Stimulated activated memory B cell treated with anti-CD40 and anti-IgM and Interleukin-4, amounts not matched to agents 10 μg/mL and 1 μg/mL and 100 μg/mL, for 72 hours (primary cell): ENCODE results near the gene BCL7B.
"Not testable (repeated sequence)": the region's sequence is repeated elsewhere in the genome, so short reads cannot be mapped to it uniquely, and the experiment has no call there.

Experiments
- ATAC-seq: fragments of 150-1000 bp; cut with Tn5 transposase; 2 replicates; pipeline ENCODE4 v1.10.0; 2021
- H3K27ac Mint-ChIP-seq: one replicate; pipeline ENCODE4 v1.8.0; 2022; ENCODE audit warnings: mild to moderate bottlenecking, mixed read lengths
- H3K27me3 Mint-ChIP-seq: one replicate; pipeline ENCODE4 v1.8.0; 2022; ENCODE audit warnings: mixed read lengths
- H3K36me3 Mint-ChIP-seq: one replicate; pipeline ENCODE4 v1.8.0; 2022; ENCODE audit warnings: mixed read lengths
- H3K4me1 Mint-ChIP-seq: one replicate; pipeline ENCODE4 v1.8.0; 2022; ENCODE audit warnings: mixed read lengths
- H3K4me3 Mint-ChIP-seq: one replicate; pipeline ENCODE4 v1.8.0; 2022; ENCODE audit warnings: mild to moderate bottlenecking, moderate library complexity, mixed read lengths
- H3K9me3 Mint-ChIP-seq: one replicate; pipeline ENCODE4 v1.8.0; 2022; ENCODE audit warnings: mixed read lengths

BCL7B gene

GRCh38 chr7:73557108-73557396, 438 bp downstream of the BCL7B start:
- Mint-ChIP-seq H3K27me3 (no peaks in the 10 kb centered on the region), H3K9me3 (no peaks in the 10 kb centered on the region), H3K4me1 (peaks cover 46% of the 10 kb centered on the region), H3K4me3 (peak overlapping the region; percentile 93), H3K36me3 (peaks cover 14% of the 10 kb centered on the region), H3K27ac (peak overlapping the region; percentile 96)
- ATAC-seq = peak; percentile 96

GRCh38 chr7:73556208-73557107, 1.0 kb downstream of the BCL7B start:
- no peak for ATAC-seq
- Mint-ChIP-seq H3K4me3 (peak overlapping the region; percentile 93), H3K27me3 (no peaks in the 10 kb centered on the region), H3K27ac (peak overlapping the region; percentile 96), H3K9me3 (no peaks in the 10 kb centered on the region), H3K4me1 (peaks cover 46% of the 10 kb centered on the region), H3K36me3 (peaks cover 17% of the 10 kb centered on the region)

GRCh38 chr7:73555411-73555982, 2.0 kb downstream of the BCL7B start:
- Mint-ChIP-seq H3K27ac (peak overlapping the region; percentile 96), H3K4me3 (peak overlapping the region; percentile 93), H3K36me3 (peaks cover 17% of the 10 kb centered on the region), H3K4me1 (peaks cover 42% of the 10 kb centered on the region), H3K9me3 (no peaks in the 10 kb centered on the region), H3K27me3 (no peaks in the 10 kb centered on the region)
- ATAC-seq = no peak

DNA sequence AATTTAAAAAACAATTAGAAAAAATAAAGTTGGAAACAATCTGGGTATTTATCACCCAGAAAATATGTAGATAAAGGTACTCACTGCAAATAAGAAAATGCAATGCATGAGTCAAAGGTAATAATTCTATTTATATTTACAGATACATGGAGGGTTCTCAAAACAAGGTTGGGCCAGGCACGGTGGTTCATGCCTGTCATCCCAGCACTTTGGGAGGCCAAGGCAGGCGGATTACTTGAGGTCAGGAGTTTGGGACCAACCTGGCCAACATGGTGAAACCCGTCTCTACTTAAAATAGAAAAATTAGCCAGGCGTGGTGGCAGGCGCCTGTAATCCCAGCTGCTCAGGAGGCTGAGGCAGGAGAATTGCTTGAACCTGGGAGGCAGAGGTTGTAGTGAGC, 7.4 kb downstream of the BCL7B start:
- H3K4me3 Mint-ChIP-seq, H3K27me3 Mint-ChIP-seq, H3K9me3 Mint-ChIP-seq, ATAC-seq: not testable (repeated sequence)
- Mint-ChIP-seq H3K4me1 (peaks cover 23% of the 10 kb centered on the region), H3K36me3 (peaks cover 52% of the 10 kb centered on the region), H3K27ac (peak overlapping the region; percentile 69)

DNA sequence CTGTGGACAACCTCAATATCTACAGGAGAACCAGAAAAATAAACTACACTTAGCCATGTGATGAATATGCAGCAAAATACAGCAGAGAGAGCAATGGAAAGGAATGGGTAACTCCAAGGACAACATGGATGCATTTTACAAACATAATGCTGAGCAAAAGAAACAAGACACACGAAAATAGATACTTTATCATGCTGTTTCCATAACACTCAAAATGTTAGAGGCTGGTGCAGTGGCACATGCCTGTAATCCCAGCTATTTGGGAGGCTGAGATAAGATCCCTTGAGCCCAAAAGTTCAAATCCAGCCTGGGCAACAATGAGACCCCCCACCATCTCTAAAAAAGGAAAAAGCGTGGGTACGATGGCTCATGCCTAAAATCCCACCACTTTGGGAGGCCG, 8.3 kb downstream of the BCL7B start:
- Mint-ChIP-seq H3K36me3 (peaks cover 52% of the 10 kb centered on the region), H3K27ac (peak overlapping the region; percentile 69), H3K4me3 (no peak overlapping the region), H3K27me3 (no peaks in the 10 kb centered on the region), H3K4me1 (peaks cover 14% of the 10 kb centered on the region), H3K9me3 (no peaks in the 10 kb centered on the region)
- no peak for ATAC-seq

GRCh38 chr7:73547841-73548240, 9.6 kb downstream of the BCL7B start:
- ATAC-seq = no peak
- Mint-ChIP-seq H3K36me3 (peaks cover 51% of the 10 kb centered on the region), H3K9me3 (no peaks in the 10 kb centered on the region), H3K27ac (no peak overlapping the region), H3K27me3 (no peaks in the 10 kb centered on the region), H3K4me3 (no peak overlapping the region), H3K4me1 (peaks cover 10% of the 10 kb centered on the region)

- Mint-ChIP-seq H3K4me3 (no peak overlapping the region), H3K27ac (no peak overlapping the region), H3K9me3 (no peaks in the 10 kb centered on the region), H3K36me3 (peaks cover 59% of the 10 kb centered on the region), H3K27me3 (no peaks in the 10 kb centered on the region), H3K4me1 (peaks cover 8% of the 10 kb centered on the region)
- ATAC-seq = no peak
Measured at GRCh38 chr7:73544678-73545077, 12.8 kb downstream of the BCL7B start.

DNA sequence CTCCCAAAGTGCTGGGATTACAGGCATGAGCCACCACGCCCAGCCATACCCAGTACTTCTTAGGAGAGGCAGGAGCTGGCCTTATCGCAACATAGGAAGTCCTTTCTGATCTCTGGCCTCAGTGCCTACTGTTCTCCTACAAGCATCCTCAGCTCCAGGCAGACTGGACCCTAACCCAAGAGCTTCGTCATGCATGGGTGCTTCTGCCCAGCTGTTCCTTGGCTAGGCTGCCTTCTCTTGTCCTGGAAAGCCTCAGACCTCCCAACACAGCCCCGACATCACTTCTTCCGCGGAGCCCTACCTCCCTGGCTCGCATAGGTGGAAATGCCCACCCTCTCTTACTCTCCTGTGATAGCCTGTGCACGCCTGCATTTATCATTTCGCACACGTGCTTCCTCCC, 15.8 kb downstream of the BCL7B start:
- H3K27ac Mint-ChIP-seq = no peak overlapping the region
- ATAC-seq = no peak
- H3K9me3 Mint-ChIP-seq = no peaks in the 10 kb centered on the region
- H3K27me3 Mint-ChIP-seq = no peaks in the 10 kb centered on the region
- peaks cover 65% of the 10 kb centered on the region for H3K36me3 Mint-ChIP-seq
- no peak overlapping the region for H3K4me3 Mint-ChIP-seq
- peaks cover 5% of the 10 kb centered on the region for H3K4me1 Mint-ChIP-seq

DNA sequence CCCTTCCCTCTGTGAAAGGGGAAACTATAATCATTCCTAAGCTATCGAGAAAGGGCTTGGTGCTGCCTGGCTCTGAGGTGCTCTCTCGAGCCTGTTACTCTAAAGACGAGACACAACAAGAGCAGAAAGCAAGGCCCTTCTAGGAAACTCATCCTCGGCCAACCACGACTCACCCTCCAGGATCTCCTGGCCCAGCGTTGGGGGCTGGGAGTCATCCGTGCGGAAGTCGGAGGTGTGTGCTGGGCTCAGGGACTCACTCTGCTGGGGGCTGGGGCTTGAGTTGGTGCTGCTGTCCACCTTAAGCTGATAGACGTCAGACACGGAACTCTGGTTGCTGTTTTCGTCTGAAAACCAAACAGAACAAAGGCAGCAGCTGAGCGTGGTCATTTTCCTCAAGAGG, 17.8 kb downstream of the BCL7B start:
- H3K4me1 Mint-ChIP-seq = no peaks in the 10 kb centered on the region
- peaks cover 59% of the 10 kb centered on the region for H3K36me3 Mint-ChIP-seq

DNA sequence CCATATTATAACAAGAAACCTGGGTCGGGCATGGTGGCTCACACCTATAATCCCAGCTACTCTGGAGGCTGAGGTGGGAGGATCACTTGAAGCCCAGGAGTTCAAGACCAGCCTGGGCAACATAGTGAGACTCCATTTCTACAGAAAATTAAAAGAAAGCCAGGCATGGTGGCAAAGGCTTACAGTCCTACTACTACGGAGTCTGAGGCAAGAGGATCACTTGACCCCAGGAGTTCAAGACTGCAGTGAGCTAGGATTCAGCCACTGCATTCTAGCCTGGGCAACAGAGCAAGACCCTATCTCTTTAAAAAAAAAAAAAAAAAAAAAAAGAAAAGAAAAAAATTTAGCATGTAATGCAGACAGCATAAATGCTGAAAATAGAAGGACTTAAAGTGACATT, 19.0 kb downstream of the BCL7B start:
- peaks cover 57% of the 10 kb centered on the region for H3K36me3 Mint-ChIP-seq
- not testable (repeated sequence) for H3K27ac Mint-ChIP-seq, ATAC-seq, H3K9me3 Mint-ChIP-seq, H3K27me3 Mint-ChIP-seq, H3K4me3 Mint-ChIP-seq, H3K4me1 Mint-ChIP-seq

More for the DNA sequence above, 17.8 kb downstream of the BCL7B start:
- no peak for ATAC-seq
- Mint-ChIP-seq H3K4me3 (no peak overlapping the region), H3K27me3 (no peaks in the 10 kb centered on the region), H3K27ac (no peak overlapping the region), H3K9me3 (no peaks in the 10 kb centered on the region)

DNA sequence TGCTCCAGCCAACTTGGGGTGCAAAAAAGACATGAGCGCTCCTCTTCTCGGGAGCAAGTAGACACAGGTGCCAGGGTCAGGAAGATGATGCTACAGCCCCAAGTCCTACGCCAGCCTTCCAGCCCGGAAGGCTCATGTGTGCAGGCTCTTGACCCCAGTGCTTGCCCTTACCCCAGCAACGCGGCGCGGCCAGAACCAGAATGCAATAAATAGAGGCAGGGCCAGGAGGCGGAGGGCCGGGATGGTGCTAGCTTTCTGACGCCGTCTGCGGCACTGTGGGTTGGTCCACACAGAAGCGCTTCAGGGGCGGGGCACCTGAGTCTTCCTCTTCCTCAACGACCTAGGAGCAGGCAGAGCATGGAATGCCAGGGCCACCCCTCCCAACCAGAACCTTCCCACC, 20.4 kb downstream of the BCL7B start:
- ATAC-seq = no peak
- H3K4me1 Mint-ChIP-seq = no peaks in the 10 kb centered on the region
- no peak overlapping the region for H3K27ac Mint-ChIP-seq
- H3K4me3 Mint-ChIP-seq = no peak overlapping the region
- H3K36me3 Mint-ChIP-seq = peaks cover 51% of the 10 kb centered on the region
- H3K27me3 Mint-ChIP-seq = no peaks in the 10 kb centered on the region
- no peaks in the 10 kb centered on the region for H3K9me3 Mint-ChIP-seq

DNA sequence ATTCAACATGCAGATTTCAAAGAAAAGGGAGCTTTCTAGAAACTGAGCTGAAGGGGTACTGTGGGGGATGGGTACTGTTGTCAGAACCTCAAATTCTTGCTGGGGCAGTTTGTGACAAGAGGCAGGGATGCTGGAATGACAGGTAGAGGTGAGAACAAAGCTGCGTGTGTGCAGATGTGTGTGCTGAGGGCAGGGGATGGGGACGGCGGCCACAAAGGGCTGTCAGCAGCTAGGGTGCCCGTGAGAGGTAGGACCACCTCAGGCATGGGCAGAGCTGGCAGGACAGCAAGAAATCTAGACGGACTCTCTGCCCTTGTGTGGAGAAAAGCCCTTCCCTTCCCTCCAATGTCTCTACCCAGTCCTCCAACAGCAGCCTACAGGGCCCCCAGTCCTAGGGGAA, 21.0 kb downstream of the BCL7B start:
- H3K4me1 Mint-ChIP-seq = no peaks in the 10 kb centered on the region
- no peak for ATAC-seq
- peaks cover 48% of the 10 kb centered on the region for H3K36me3 Mint-ChIP-seq
- H3K9me3 Mint-ChIP-seq = no peaks in the 10 kb centered on the region
- H3K27ac Mint-ChIP-seq = no peak overlapping the region
- H3K27me3 Mint-ChIP-seq = no peaks in the 10 kb centered on the region
- no peak overlapping the region for H3K4me3 Mint-ChIP-seq

GRCh38 chr7:73535918-73536317, 21.6 kb downstream of the BCL7B start:
- not testable (repeated sequence) for H3K4me1 Mint-ChIP-seq, H3K27me3 Mint-ChIP-seq, H3K27ac Mint-ChIP-seq, H3K9me3 Mint-ChIP-seq, ATAC-seq, H3K4me3 Mint-ChIP-seq
- H3K36me3 Mint-ChIP-seq = peaks cover 43% of the 10 kb centered on the region

GRCh38 chr7:73533742-73534141, 23.7 kb downstream of the BCL7B start:
- Mint-ChIP-seq H3K4me1 (no peaks in the 10 kb centered on the region), H3K27ac (no peak overlapping the region), H3K9me3 (no peaks in the 10 kb centered on the region), H3K27me3 (no peaks in the 10 kb centered on the region), H3K36me3 (peaks cover 33% of the 10 kb centered on the region), H3K4me3 (no peak overlapping the region)
- ATAC-seq = no peak

DNA sequence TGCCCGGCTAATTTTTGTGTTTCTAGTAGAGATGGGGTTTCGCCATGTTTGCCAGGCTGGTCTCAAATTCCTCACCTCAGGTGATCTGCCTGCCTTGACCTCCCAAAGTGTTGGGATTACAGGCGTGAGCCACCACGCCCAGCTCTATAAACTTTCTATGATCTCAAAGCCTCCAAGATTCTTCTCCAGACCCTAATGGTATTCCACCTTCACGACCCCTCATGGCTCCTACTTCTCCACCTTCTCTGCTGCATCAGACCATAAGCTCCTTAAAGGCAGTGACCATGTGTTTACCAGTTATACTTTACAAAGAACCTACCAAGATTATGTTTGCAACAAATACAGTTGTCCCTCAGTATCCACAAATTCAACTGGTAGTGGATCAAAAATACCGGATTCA, 25.3 kb downstream of the BCL7B start:
- no peak for ATAC-seq
- Mint-ChIP-seq H3K4me3 (no peak overlapping the region), H3K36me3 (peaks cover 21% of the 10 kb centered on the region), H3K9me3 (no peaks in the 10 kb centered on the region), H3K27me3 (no peaks in the 10 kb centered on the region), H3K27ac (no peak overlapping the region), H3K4me1 (peaks cover 3% of the 10 kb centered on the region)

DNA sequence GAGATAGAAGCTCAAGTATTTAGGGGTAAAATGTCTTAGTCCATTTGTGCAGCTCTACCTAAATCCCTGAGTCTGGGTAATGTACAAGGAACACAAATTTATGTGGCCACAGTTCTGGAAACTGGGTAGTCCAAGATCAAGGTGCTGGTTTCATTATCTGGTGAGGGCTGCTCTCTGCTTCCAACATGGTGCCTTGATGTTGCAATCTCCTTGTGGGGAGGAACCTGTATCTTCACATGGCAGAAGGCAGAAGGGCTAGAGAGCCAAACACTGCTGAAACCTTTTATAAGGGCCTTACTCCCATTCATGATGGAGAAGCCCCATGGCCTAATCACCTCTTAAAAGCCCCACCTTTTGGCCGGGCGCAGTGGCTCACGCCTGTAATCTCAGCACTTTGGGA, 26.7 kb downstream of the BCL7B start:
- Mint-ChIP-seq H3K4me1 (peaks cover 11% of the 10 kb centered on the region), H3K36me3 (peaks cover 12% of the 10 kb centered on the region), H3K27ac (no peak overlapping the region), H3K9me3 (no peaks in the 10 kb centered on the region), H3K4me3 (no peak overlapping the region), H3K27me3 (no peaks in the 10 kb centered on the region)
- ATAC-seq = no peak
